Adrenal gland (tissue), 12 donors: ENCODE measurements around the gene XRCC5. TPM values are rescaled to one million over a fixed set of nuclear protein-coding genes. Genes with fewer than 3 reads are reported as not detected.

Source experiments
- DNase-seq, 7 donors: peaks; one replicate each; pipeline ENCODE4 v3.0.0-alpha.2; 2019 to 2020
- H3K27ac ChIP-seq, 5 donors: fragments of 200-600 bp; sonication (generic) in 4 of 5; 1 replicate in 3 of 5; 2 replicates in 2 of 5; pipeline versions ENCODE4 v1.5.1 to v1.8.0; 2016 to 2020; ENCODE audit warnings: mild to moderate bottlenecking in 1 of 5
- H3K27me3 ChIP-seq: fragments of 200-600 bp; 2 replicates; pipeline ENCODE4 v1.8.0; 2021
- H3K36me3 ChIP-seq, 2 donors: fragments of 200-600 bp; replicated peaks in 1 of 2; 1 replicate in 1 of 2; 2 replicates in 1 of 2; pipeline versions ENCODE4 v1.5.1 to v1.8.0; 2018 to 2022
- H3K4me1 ChIP-seq, 2 donors: fragments of 200-600 bp; replicated peaks in 1 of 2; 1 replicate in 1 of 2; 2 replicates in 1 of 2; pipeline versions ENCODE4 v1.5.1 to v1.8.0; 2018 to 2021
- H3K4me3 ChIP-seq, 4 donors: fragments of 200-600 bp; sonication (generic) in 3 of 4; one replicate each; pipeline ENCODE4 v1.5.1; 2016 to 2018
- H3K9me3 ChIP-seq, 3 donors: fragments of 200-600 bp; sonication (generic) in 1 of 3; replicated peaks in 1 of 3; 1 replicate in 2 of 3; 2 replicates in 1 of 3; pipeline versions ENCODE4 v1.5.1 to v1.8.0; 2016 to 2021
- POLR2A ChIP-seq, 2 donors: fragments of 450-650 bp; IDR thresholded peaks; one replicate each; pipeline ENCODE4 v1.6.1; 2017; ENCODE audit warnings: antibody characterized with exemption in 2 of 2, mild to moderate bottlenecking in 2 of 2, moderate library complexity in 1 of 2
- WGBS, 4 donors: extraction: QIAGEN DNeasy Blood & Tissue Kit in 2 of 4; methylation state at CpG; one replicate each; pipeline versions ENCODE4 v1.1.5 to v1.1.7; 2013 to 2017; 5-methylcytosine and 5-hydroxymethylcytosine counted together
- intact Hi-C, 2 donors: fragments of 100-400 bp; cut with DNase I; formaldehyde crosslinking; loops; one replicate each; pipeline versions ENCODE4 v1.14.1 to v1.15.0; 2022 to 2023
- polyA plus RNA-seq, 3 donors: library from polyadenylated mRNA; stranded (reverse); fragments of 200-250 nt in 2 of 3; fragments of 350-450 nt in 1 of 3; fragmentation: Illumina TruSeq in 1 of 3; extraction: RNeasy Lipid Tissue Mini Kit (QIAGEN cat#74804) in 1 of 3; gene quantifications; one replicate each; pipeline ENCODE4 v1.2.3, GENCODE V29; 2013 to 2014
- total RNA-seq, 9 donors: library from RNA; depleted of rRNA in 4 of 9; stranded (reverse); fragments of >200 nt in 4 of 9; fragments of 120-200 nt in 1 of 9; fragmentation: NEBNext Ultra II Directional in 1 of 9; extraction: Animal tissue kit (Norgen Biotek cat#: 25700) in 1 of 9; gene quantifications; one replicate each; pipeline versions ENCODE4 v1.1.0 to v1.2.4, GENCODE V29; 2013 to 2023
- TF ChIP-seq, protein P1 (sequence below), 6 experiments: fragments of 450-650 bp in 4 of 6; fragments of 200-600 bp in 2 of 6; sonication (generic) in 1 of 6; IDR thresholded peaks; 1 replicate in 5 of 6; 2 replicates in 1 of 6; pipeline versions ENCODE4 v1.5.1 to v1.8.0; 2016 to 2021; ENCODE audit warnings: antibody characterized with exemption in 6 of 6, mild to moderate bottlenecking in 2 of 6, moderate library complexity in 1 of 6
- donor health status: healthy with polysubstance abuse.
- donor health status: Bipolar disorder and iron deficiency.
- donor health status: DM: yes; HTN: yes; CAD: no.
- donor health status: DM: no; HTN: no; CAD: no.
- donor health status: DM: no; HTN: no; CAD: no.
- donor health status: DM: yes; HTN: yes; CAD: no.

XRCC5 gene
- total and polyA plus RNA-seq, 12 donors = 58.4 to 224 (median 158) TPM

DNA sequence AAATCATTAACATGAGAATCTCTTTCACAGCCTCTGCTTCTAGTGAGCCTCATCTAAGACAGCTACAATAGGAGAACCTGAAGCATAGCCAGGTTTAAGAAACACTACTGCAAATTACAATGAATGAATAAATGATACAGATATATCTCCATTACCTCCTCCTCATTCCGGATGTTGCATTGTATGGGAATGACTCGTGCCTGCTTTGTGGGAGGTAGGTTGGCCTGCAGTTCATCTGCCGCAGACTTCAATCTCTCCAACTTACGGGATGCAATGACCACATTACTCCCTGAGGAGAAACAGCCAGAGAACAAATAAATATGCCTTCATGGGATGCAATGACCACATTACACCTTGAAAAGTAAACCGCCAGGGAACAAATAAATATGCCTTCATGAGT, 42.9 kb upstream of the XRCC5 start:
- TF ChIP-seq, protein P1, sequence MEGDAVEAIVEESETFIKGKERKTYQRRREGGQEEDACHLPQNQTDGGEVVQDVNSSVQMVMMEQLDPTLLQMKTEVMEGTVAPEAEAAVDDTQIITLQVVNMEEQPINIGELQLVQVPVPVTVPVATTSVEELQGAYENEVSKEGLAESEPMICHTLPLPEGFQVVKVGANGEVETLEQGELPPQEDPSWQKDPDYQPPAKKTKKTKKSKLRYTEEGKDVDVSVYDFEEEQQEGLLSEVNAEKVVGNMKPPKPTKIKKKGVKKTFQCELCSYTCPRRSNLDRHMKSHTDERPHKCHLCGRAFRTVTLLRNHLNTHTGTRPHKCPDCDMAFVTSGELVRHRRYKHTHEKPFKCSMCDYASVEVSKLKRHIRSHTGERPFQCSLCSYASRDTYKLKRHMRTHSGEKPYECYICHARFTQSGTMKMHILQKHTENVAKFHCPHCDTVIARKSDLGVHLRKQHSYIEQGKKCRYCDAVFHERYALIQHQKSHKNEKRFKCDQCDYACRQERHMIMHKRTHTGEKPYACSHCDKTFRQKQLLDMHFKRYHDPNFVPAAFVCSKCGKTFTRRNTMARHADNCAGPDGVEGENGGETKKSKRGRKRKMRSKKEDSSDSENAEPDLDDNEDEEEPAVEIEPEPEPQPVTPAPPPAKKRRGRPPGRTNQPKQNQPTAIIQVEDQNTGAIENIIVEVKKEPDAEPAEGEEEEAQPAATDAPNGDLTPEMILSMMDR (IDR thresholded peaks at IDR 0.05) = no peak
- TF ChIP-seq POLR2A (IDR thresholded peaks at IDR 0.05) = no peak
- Histone ChIP-seq H3K9me3 (no peaks in the 10 kb centered on the region), H3K36me3 (peaks cover 0 to 7% of the 10 kb centered on the region in 2 donors), H3K27me3 (no peaks in the 10 kb centered on the region), H3K4me1 (peaks cover 4 to 6% of the 10 kb centered on the region in 2 donors), H3K27ac (no peak overlapping the region), H3K4me3 (no peak overlapping the region)
- 68 to 75% (median 72%) methylated on average over 5 of the region's 5 CpGs for WGBS, 4 donors
- no peak for DNase-seq
- intact Hi-C loops = no loop called here

DNA sequence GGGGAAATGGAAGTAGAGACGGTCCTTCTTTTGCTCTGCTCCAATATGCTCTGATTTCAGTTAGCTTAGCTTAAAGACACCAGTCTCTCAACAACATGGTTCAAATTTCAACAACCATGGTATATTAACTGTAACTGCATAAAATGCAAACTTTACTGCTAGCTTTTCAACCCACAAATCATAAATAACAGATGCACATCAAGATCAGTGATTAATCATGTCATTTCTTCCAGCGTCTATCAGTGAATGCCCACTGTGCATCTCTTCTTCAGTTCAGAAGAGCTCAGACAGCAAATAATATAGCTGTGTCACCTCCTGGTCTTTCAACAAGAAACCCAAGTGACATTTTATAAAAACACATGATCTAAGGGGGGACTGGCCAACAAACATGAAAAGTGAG, 40.1 kb upstream of the XRCC5 start:
- no peak for DNase-seq
- intact Hi-C loops = no loop called here
- H3K4me1 ChIP-seq = peaks cover 4 to 6% of the 10 kb centered on the region in 2 donors
- TF ChIP-seq, protein P1 (IDR thresholded peaks at IDR 0.05) = no peak
- TF ChIP-seq POLR2A (IDR thresholded peaks at IDR 0.05) = no peak
- no peaks in the 10 kb centered on the region for H3K27me3 ChIP-seq
- H3K36me3 ChIP-seq = peaks cover 0 to 7% of the 10 kb centered on the region in 2 donors
- H3K4me3 ChIP-seq = no peak overlapping the region
- H3K9me3 ChIP-seq = no peaks in the 10 kb centered on the region
- WGBS, 4 donors = 80 to 89% (median 83%) methylated on average over 2 of the region's 2 CpGs
- no peak overlapping the region for H3K27ac ChIP-seq

DNA sequence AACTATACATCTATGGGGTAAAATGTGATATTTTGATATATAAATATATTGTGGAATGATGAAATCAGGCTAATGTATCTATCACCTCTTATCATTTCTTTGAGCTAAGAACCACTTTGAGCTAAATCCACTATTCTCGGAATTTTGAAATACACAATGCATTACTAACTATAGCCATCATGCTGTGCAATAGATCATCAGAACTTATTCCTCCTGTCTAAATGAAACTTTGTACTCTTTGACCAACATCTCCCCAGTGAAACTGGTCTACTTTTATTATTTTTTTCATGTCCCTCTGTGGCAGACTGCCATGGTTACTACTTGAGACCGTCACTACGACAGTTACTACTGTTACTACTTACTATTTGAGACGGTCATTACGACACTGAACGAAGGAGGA, 39.0 kb upstream of the XRCC5 start:
- Histone ChIP-seq H3K4me1 (peaks cover 4 to 6% of the 10 kb centered on the region in 2 donors), H3K27ac (no peak overlapping the region), H3K4me3 (no peak overlapping the region), H3K36me3 (no peaks in the 10 kb centered on the region), H3K27me3 (no peaks in the 10 kb centered on the region), H3K9me3 (no peaks in the 10 kb centered on the region)
- intact Hi-C loops = no loop called here
- DNase-seq = no peak
- TF ChIP-seq, protein P1 (IDR thresholded peaks at IDR 0.05) = no peak
- no peak for TF ChIP-seq POLR2A (IDR thresholded peaks at IDR 0.05)
- 83 to 92% (median 88%) methylated on average over 6 of the region's 6 CpGs for WGBS, 4 donors

DNA sequence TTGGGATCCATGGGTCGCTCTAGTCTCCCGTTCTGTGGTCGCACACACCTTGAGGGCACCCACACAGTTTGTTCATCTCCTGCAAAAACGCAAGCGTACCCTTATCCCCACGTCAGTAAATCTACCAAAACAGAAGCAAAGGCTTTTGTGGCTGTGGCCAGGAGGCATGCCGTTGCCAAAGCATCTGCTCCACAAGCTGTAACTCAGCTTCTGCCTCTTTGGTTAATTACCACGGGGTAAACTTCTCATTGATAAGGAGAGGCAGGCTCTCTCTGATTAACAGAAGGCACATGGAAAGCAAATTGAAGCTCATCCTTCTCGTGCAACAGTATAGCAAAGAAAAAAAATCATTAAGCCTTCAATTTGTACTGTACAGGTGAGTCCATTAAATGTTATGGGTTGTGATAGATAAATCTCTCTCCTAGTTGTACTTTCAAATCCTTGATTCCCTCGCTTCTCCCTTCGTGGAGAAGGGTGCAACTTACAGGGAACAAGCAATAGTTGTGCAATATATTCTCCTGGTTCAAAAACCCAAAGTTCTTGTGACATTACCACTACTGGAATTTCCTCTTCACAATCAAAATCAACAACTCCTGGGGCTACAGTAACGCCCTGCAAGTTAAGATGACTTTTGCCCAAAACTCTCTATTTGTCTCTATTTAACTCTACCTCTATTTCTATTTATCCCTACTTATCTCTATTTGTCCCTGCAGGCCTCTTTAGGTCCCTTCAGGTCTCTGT, 37.9 kb upstream of the XRCC5 start:
- Histone ChIP-seq H3K36me3 (no peaks in the 10 kb centered on the region), H3K27me3 (no peaks in the 10 kb centered on the region), H3K4me1 (peaks cover 4 to 6% of the 10 kb centered on the region in 2 donors), H3K27ac (no peak overlapping the region), H3K4me3 (no peak overlapping the region), H3K9me3 (no peaks in the 10 kb centered on the region)
- no peak for DNase-seq
- TF ChIP-seq, protein P1 (IDR thresholded peaks at IDR 0.05) = no peak
- TF ChIP-seq POLR2A (IDR thresholded peaks at IDR 0.05) = no peak
- WGBS, 4 donors = 86 to 92% (median 89%) methylated on average over 12 of the region's 12 CpGs
- intact Hi-C loops = no loop called here
